HCT116 (cell line): Measurements from ENCODE around the gene ABHD1. TPM values are rescaled to one million over a fixed set of nuclear protein-coding genes. Genes with fewer than 3 reads are reported as not detected.
A peak's percentile ranks its signal among the peaks of the same experiment; 100 is the strongest.

ENCODE experiments used
- ATAC-seq: fragments of 200-7000 bp; cut with Tn5 transposase; 2 replicates; pipeline ENCODE4 v1.9.1; 2020; ENCODE audit warnings: mild to moderate bottlenecking, moderate library complexity
- BruUV-seq: library from RNA; stranded (reverse); fragments of 400-500 nt; replicated peaks from 2 replicates; lab custom pipeline; 2021; lab: Mats Ljungman, UMichigan
- CTCF ChIA-PET: fragments of 300-600 bp; sonication (Branson Sonifier 250); formaldehyde crosslinking; loops from one replicate; lab custom pipeline; 2021; ENCODE audit warnings: antibody characterized with exemption; lab: Charles Lee
- POLR2A ChIA-PET: fragments of 300-600, 350-600 bp; sonication (Branson Sonifier 250); formaldehyde crosslinking; loops from one replicate; lab custom pipeline; 2021; ENCODE audit warnings: antibody characterized with exemption; lab: Charles Lee
- RAD21 ChIA-PET, 2 experiments: fragments of 300-600 bp; sonication (Branson Sonifier 250); formaldehyde crosslinking; loops; one replicate each; lab custom pipeline; 2023; ENCODE audit warnings: low total read pairs in 2 of 2; ENCODE audit not compliant: uncharacterized antibody in 2 of 2, unreplicated experiment in 2 of 2, low non-redundant PET in 1 of 2; lab: Charles Lee
- DNase-seq: peaks from one replicate; pipeline ENCODE4 v3.0.0-alpha.2; 2010; ENCODE audit warnings: low read depth, low spot score
- H2AFZ ChIP-seq: fragments of 200-600 bp; shearing (Covaris generic), sonication (generic); 2 replicates; pipeline ENCODE4 v1.6.1; 2017; ENCODE audit warnings: low read depth, mixed run types, mixed read lengths, antibody characterized with exemption, low read length; ENCODE audit not compliant: poor library complexity, severe bottlenecking
- H3K27ac ChIP-seq: 2 replicates; pipeline ENCODE4 v1.5.1; 2012; ENCODE audit warnings: low read depth, low read length
- H3K27me3 ChIP-seq: fragments of 200-600 bp; sonication (generic); 2 replicates; pipeline ENCODE4 v1.6.1; 2016; ENCODE audit warnings: mixed run types, low read length, mixed read lengths; ENCODE audit not compliant: insufficient read depth
- H3K36me3 ChIP-seq, 2 experiments: fragments of 200-500 bp in 1 of 2; fragments of 200-600 bp in 1 of 2; sonication (Bioruptor generic) in 1 of 2; sonication (generic) in 1 of 2; 2 replicates each; pipeline versions ENCODE4 v1.5.1 to v1.6.1; 2014 to 2016; ENCODE audit warnings: low read length in 2 of 2, inconsistent platforms in 1 of 2, mixed read lengths in 1 of 2, mixed run types in 1 of 2; ENCODE audit not compliant: insufficient read depth in 2 of 2, control insufficient read depth in 1 of 2
- H3K4me1 ChIP-seq, 2 experiments: fragments of 200-600 bp in 1 of 2; sonication (generic) in 1 of 2; 2 replicates each; pipeline versions ENCODE4 v1.5.1 to v1.6.1; 2012 to 2017; ENCODE audit warnings: low read length in 2 of 2, inconsistent platforms in 1 of 2, mild to moderate bottlenecking in 1 of 2, mixed read lengths in 1 of 2, mixed run types in 1 of 2, moderate library complexity in 1 of 2; ENCODE audit not compliant: insufficient read depth in 2 of 2, control insufficient read depth in 1 of 2
- H3K4me2 ChIP-seq: fragments of 200-600 bp; sonication (generic); 2 replicates; pipeline ENCODE4 v1.6.1; 2017; ENCODE audit warnings: mixed run types, low read length, mixed read lengths
- H3K4me3 ChIP-seq, 2 experiments: fragments of 200-600 bp in 1 of 2; sonication (generic) in 1 of 2; replicated peaks in 1 of 2; 2 replicates each; pipeline ENCODE4 v1.5.1; 2011 to 2016; ENCODE audit warnings: low read length in 2 of 2, control low read depth in 1 of 2, low read depth in 1 of 2, mild to moderate bottlenecking in 1 of 2, mixed read lengths in 1 of 2, mixed run types in 1 of 2
- H3K79me2 ChIP-seq: fragments of 200-600 bp; sonication (generic); 2 replicates; pipeline ENCODE4 v1.6.1; 2017; ENCODE audit warnings: mild to moderate bottlenecking, mixed run types, low read length, moderate library complexity, mixed read lengths; ENCODE audit not compliant: insufficient read depth
- H3K9ac ChIP-seq: fragments of 200-600 bp; sonication (generic); 2 replicates; pipeline ENCODE4 v1.6.1; 2016; ENCODE audit warnings: low read length, mixed read lengths
- H3K9me2 ChIP-seq: fragments of 200-600 bp; sonication (generic), shearing (Covaris generic); 2 replicates; pipeline ENCODE4 v1.6.1; 2017; ENCODE audit warnings: mixed run types, mild to moderate bottlenecking, moderate library complexity; ENCODE audit not compliant: insufficient read depth
- H3K9me3 ChIP-seq, 2 experiments: fragments of 200-500 bp in 1 of 2; fragments of 200-600 bp in 1 of 2; sonication (Bioruptor generic) in 1 of 2; sonication (generic) in 1 of 2; 2 replicates each; pipeline ENCODE4 v1.6.1; 2014 to 2017; ENCODE audit warnings: low read length in 2 of 2, mixed read lengths in 2 of 2, inconsistent platforms in 1 of 2, low read depth in 1 of 2, mild to moderate bottlenecking in 1 of 2, mixed run types in 1 of 2, moderate library complexity in 1 of 2; ENCODE audit not compliant: control insufficient read depth in 1 of 2, insufficient read depth in 1 of 2
- H4K20me1 ChIP-seq: fragments of 200-600 bp; sonication (generic), shearing (Covaris generic); 2 replicates; pipeline ENCODE4 v1.6.1; 2017; ENCODE audit warnings: mixed run types, mild to moderate bottlenecking, moderate library complexity; ENCODE audit not compliant: insufficient read depth
- CBX3 ChIP-seq: IDR thresholded peaks from 2 replicates; pipeline ENCODE4 v1.6.1; 2012; ENCODE audit warnings: low read depth
- CEBPB ChIP-seq: IDR thresholded peaks from 2 replicates; pipeline ENCODE4 v1.6.1; 2012; ENCODE audit warnings: low read depth
- EGR1 ChIP-seq: IDR thresholded peaks from 2 replicates; pipeline ENCODE4 v1.6.1; 2012; ENCODE audit warnings: low read depth
- ELF1 ChIP-seq: IDR thresholded peaks from 2 replicates; pipeline ENCODE4 v1.6.1; 2012; ENCODE audit warnings: low read depth, borderline replicate concordance
- EZH2 ChIP-seq: fragments of 200-600 bp; sonication (generic); IDR thresholded peaks from 2 replicates; pipeline ENCODE4 v1.6.1; 2017; ENCODE audit warnings: antibody characterized with exemption, mixed run types
- EZH2phosphoT487 ChIP-seq: fragments of 200-600 bp; IDR thresholded peaks from 2 replicates; pipeline ENCODE4 v1.6.1; 2018; ENCODE audit warnings: antibody characterized with exemption, borderline replicate concordance
- FOSL1 ChIP-seq: IDR thresholded peaks from 2 replicates; pipeline ENCODE4 v1.6.1; 2012; ENCODE audit warnings: low read depth
- JUND ChIP-seq: IDR thresholded peaks from 2 replicates; pipeline ENCODE4 v1.6.1; 2012
- POLR2AphosphoS5 ChIP-seq: IDR thresholded peaks from 2 replicates; pipeline ENCODE4 v1.6.1; 2011; ENCODE audit warnings: mild to moderate bottlenecking, low read depth, low read length, moderate library complexity
- RAD21 ChIP-seq: IDR thresholded peaks from 2 replicates; pipeline ENCODE4 v1.6.1; 2012; ENCODE audit warnings: low read depth, mild to moderate bottlenecking
- SIN3A ChIP-seq: IDR thresholded peaks from 2 replicates; pipeline ENCODE4 v1.6.1; 2012; ENCODE audit warnings: low read depth
- SP1 ChIP-seq: IDR thresholded peaks from 2 replicates; pipeline ENCODE4 v1.6.1; 2012; ENCODE audit warnings: low read depth
- TCF7L2 ChIP-seq: IDR thresholded peaks from 2 replicates; pipeline ENCODE4 v1.7.0; 2011; ENCODE audit warnings: borderline replicate concordance, inconsistent platforms; ENCODE audit not compliant: insufficient read depth, insufficient read length; ENCODE audit errors: extremely low read depth
- YY1 ChIP-seq: IDR thresholded peaks from 2 replicates; pipeline ENCODE4 v1.6.1; 2011; ENCODE audit warnings: low read length, low read depth, moderate library complexity, mild to moderate bottlenecking; ENCODE audit not compliant: insufficient replicate concordance; ENCODE audit errors: extremely low read depth
- ZBTB33 ChIP-seq: IDR thresholded peaks from 2 replicates; pipeline ENCODE4 v1.6.1; 2011; ENCODE audit warnings: mild to moderate bottlenecking, low read length, moderate library complexity; ENCODE audit not compliant: insufficient replicate concordance; ENCODE audit errors: extremely low read depth
- ZFX ChIP-seq: fragments of 450-650 bp; IDR thresholded peaks from 2 replicates; pipeline ENCODE4 v1.6.1; 2017
- ZNF274 ChIP-seq: fragments of 200-500 bp; sonication (Bioruptor generic); IDR thresholded peaks from 2 replicates; pipeline ENCODE4 v1.6.1; 2014; ENCODE audit warnings: mild to moderate bottlenecking, low read depth, low read length, inconsistent platforms
- intact Hi-C: fragments of 100-400 bp; cut with micrococcal nuclease; formaldehyde crosslinking; loops from 2 replicates; pipeline ENCODE4 v1.10.0; 2022
- total RNA-seq: library from RNA; stranded (reverse); gene quantifications from one replicate; pipeline ENCODE4 v1.2.1, GENCODE V29; 2021; ENCODE audit not compliant: unreplicated experiment
- TF ChIP-seq, protein P1 (sequence below): IDR thresholded peaks from 2 replicates; pipeline ENCODE4 v1.6.1; 2012
- TF ChIP-seq, protein P2 (sequence below): IDR thresholded peaks from 2 replicates; pipeline ENCODE4 v1.6.1; 2012; ENCODE audit warnings: low read depth
- TF ChIP-seq, protein P3 (sequence below): IDR thresholded peaks from 2 replicates; pipeline ENCODE4 v1.6.1; 2012

The ABHD1 gene
- total RNA-seq, 1 experiment from 2014 or later: not detected

DNA sequence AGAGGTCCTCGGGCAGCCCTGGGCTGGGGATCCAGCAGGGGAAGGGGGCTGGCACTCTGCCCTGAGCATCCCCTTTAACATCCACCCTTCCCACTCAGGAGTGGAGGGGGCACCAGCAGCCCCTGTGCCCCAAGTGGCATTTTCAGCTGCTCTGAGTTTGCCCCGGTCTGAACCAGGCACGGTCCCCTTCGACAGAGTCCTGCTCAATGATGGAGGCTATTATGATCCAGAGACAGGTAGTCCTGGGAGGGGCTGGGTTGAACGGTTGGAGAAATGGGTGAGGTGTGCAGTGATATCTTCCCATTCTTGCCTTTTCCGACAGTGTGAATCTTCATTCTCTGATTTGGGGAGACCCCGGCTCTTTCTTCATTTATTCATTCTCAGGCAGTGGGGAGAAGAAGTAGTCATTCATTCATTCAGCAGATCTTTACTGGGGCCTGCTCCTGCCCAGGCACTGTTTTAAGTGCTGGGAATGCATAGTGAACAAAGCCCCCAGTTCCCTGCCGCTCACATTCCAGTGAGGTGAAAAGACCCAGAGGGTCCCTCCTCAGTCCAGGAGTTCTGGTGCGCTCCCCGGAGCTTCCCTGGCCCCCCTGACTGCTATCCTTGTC, 38.4 kb upstream of the ABHD1 start:
- Histone ChIP-seq H3K9me3 (no peaks in the 10 kb centered on the region), H3K27ac (peak overlapping the region; percentile 77), H4K20me1 (no peaks in the 10 kb centered on the region), H3K4me2 (peak overlapping the region; percentile 98), H2AFZ (no peak overlapping the region), H3K9me2 (no peaks in the 10 kb centered on the region), H3K4me1 (peaks cover 13 to 42% of the 10 kb centered on the region in 2 experiments), H3K4me3 (peak overlapping the region; percentile 57 to 61), H3K9ac (peak overlapping the region; percentile 79), H3K27me3 (no peaks in the 10 kb centered on the region), H3K36me3 (no peaks in the 10 kb centered on the region), H3K79me2 (no peaks in the 10 kb centered on the region)
- ATAC-seq (no peak), DNase-seq (no peak)
- intact Hi-C loops: loop anchor here (1.0 kb wide), 1 partner anchor 124 kb away; no protein-coding TSS in a partner anchor
- no peak for TF ChIP-seq CBX3
- no peak for TF ChIP-seq SIN3A
- TF ChIP-seq, protein P1, sequence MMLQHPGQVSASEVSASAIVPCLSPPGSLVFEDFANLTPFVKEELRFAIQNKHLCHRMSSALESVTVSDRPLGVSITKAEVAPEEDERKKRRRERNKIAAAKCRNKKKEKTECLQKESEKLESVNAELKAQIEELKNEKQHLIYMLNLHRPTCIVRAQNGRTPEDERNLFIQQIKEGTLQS: no peak
- TF ChIP-seq YY1: no peak
- TF ChIP-seq FOSL1: no peak
- TF ChIP-seq, protein P2, sequence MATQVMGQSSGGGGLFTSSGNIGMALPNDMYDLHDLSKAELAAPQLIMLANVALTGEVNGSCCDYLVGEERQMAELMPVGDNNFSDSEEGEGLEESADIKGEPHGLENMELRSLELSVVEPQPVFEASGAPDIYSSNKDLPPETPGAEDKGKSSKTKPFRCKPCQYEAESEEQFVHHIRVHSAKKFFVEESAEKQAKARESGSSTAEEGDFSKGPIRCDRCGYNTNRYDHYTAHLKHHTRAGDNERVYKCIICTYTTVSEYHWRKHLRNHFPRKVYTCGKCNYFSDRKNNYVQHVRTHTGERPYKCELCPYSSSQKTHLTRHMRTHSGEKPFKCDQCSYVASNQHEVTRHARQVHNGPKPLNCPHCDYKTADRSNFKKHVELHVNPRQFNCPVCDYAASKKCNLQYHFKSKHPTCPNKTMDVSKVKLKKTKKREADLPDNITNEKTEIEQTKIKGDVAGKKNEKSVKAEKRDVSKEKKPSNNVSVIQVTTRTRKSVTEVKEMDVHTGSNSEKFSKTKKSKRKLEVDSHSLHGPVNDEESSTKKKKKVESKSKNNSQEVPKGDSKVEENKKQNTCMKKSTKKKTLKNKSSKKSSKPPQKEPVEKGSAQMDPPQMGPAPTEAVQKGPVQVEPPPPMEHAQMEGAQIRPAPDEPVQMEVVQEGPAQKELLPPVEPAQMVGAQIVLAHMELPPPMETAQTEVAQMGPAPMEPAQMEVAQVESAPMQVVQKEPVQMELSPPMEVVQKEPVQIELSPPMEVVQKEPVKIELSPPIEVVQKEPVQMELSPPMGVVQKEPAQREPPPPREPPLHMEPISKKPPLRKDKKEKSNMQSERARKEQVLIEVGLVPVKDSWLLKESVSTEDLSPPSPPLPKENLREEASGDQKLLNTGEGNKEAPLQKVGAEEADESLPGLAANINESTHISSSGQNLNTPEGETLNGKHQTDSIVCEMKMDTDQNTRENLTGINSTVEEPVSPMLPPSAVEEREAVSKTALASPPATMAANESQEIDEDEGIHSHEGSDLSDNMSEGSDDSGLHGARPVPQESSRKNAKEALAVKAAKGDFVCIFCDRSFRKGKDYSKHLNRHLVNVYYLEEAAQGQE: no peak
- TF ChIP-seq JUND: no peak
- TF ChIP-seq TCF7L2: no peak
- TF ChIP-seq POLR2AphosphoS5: no peak
- TF ChIP-seq ZFX: no peak
- no peak for TF ChIP-seq ZBTB33
- no peak for TF ChIP-seq ZNF274
- TF ChIP-seq SP1: no peak
- no peak for TF ChIP-seq EGR1
- TF ChIP-seq ELF1: no peak
- no peak for TF ChIP-seq CEBPB
- no peak for TF ChIP-seq EZH2phosphoT487
- TF ChIP-seq EZH2: no peak
- TF ChIP-seq, protein P3, sequence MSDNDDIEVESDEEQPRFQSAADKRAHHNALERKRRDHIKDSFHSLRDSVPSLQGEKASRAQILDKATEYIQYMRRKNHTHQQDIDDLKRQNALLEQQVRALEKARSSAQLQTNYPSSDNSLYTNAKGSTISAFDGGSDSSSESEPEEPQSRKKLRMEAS: no peak
- no peak for TF ChIP-seq RAD21
- BruUV-seq: TSS peak; percentile 82
- CTCF ChIA-PET: interaction anchor here (0.6 to 3.1 kb wide), 6 partner anchors 24 to 239 kb away, joined by 3 to 15 read pairs (median 4); no protein-coding TSS in a partner anchor
- RAD21 ChIA-PET: interaction anchor here in 1 of 2 experiments (0.9 kb wide), 1 partner anchor 124 kb away, joined by 4 read pairs; no protein-coding TSS in a partner anchor
- POLR2A ChIA-PET: no interaction called here
